ENCODE results near the gene MFRP.

- TF ChIP-seq POLR2AphosphoS5 (IDR thresholded peaks at IDR 0.05; ENCODE audit: borderline replicate concordance, low read depth, low read length), result no peak
- TF ChIP-seq FOXP2 (optimal IDR thresholded peaks at IDR 0.05; ENCODE audit: control extremely low read depth, extremely low read length, insufficient read depth), result no peak
These were observed 38.5 kb downstream of the MFRP start for GRCh38 chr11:119307974-119308373.

Data from SK-N-MC (cell line).